ENCODE measurements around the gene GPHN.
"Not testable (repeated sequence)": the region's sequence is repeated elsewhere in the genome, so short reads cannot be mapped to it uniquely, and the experiment has no call there.

GPHN gene

GRCh38 chr14:66502836-66503235 lies 5.1 kb upstream of the GPHN start:
- not testable (repeated sequence) for DNase-seq (ENCODE audit: low read depth)

GRCh38 chr14:66503532-66503931 lies 4.4 kb upstream of the GPHN start:
- no peak for DNase-seq (ENCODE audit: low read depth)

DNA sequence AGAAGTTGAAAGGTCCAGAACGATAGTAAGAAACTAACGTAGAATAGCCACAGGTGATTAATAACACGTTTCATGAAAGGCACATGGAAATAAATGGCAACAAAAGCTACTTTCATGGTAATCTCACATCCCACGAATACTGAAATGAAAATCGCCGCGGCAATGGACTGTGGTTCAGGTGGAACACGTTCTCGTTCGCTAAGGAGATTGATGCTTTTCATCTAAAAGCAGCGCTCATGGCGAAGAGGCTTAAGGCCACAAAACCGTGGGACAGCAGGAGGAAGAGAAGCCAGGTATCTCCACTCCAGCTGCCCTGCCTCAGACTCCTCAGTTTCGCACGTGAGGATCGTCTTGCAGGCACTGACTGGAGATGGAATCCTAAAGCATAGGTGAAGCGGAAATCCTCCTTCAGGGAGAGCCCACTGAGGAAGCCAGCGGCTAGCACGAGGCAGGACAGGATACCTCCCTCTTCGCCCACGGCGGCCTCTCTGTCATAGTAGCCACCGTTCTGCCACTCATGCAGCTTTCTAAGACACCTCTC lies 696 bp upstream of the GPHN start:
- no peak for DNase-seq (ENCODE audit: low read depth)

DNA sequence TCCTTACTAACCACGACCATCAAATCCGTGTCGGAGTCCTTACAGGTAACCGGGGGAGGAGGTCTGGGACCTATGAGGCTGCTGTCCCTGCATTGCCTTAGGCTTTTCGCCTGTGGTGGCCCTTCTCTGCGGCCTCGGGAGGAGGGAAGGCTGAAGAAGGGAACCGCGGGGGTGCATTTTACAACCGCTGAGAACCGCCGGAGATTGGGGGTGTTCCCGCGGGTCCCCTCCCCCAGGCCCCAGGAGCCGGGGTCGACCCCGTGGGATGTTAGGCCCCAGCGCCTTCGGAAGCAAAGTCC lies 549 bp downstream of the GPHN start:
- no peak for DNase-seq (ENCODE audit: low read depth)

DNA sequence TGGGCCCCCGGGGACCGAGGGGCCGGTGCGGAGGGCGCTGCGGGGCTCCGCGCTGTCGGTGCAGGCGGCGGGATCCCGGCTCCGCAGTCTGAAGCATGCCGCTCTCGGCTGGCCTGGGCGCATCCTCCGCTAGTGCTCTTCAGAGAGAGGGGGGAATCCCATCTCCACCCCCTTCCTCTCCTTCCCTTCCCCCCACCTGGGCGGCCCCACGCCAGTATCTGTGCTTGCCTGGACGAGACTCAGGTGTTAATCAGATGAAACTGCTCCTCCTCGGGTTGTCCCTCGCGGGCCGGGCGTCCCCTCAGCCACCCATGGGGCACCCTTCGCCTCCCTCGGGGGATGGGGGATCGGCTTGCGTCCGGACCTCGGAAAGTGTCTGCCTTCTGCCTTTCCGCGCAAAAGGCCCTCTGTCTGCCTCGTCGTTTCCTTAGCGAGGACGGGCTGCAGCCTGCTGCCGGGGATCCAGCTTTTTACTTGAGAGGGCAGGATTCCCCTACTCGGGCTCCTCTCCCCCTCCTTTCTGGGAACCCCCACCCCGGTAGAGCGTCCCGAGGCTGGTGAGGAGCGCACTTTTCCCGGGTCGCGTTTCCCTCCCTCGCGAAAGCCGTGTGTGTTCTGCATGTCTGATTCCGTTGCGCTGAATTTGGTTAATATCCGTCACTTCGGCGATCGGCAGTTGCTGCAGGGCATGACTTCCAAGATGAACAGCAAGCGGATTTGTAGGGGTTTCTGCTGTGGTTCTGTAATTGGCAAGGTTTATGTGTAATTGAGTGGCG lies 1.1 kb downstream of the GPHN start:
- peak; percentile 39 for DNase-seq (ENCODE audit: low read depth)

GRCh38 chr14:66509874-66510273 lies 1.9 kb downstream of the GPHN start:
- peak; percentile 19 for DNase-seq (ENCODE audit: low read depth)

- no peak for DNase-seq (ENCODE audit: low read depth)
Observed at GRCh38 chr14:66511849-66512248, 3.9 kb downstream of the GPHN start.

GRCh38 chr14:66514213-66514612 lies 6.3 kb downstream of the GPHN start:
- DNase-seq (ENCODE audit: low read depth): no peak

- DNase-seq (ENCODE audit: low read depth): no peak
Observed at GRCh38 chr14:66530526-66530925, 22.6 kb downstream of the GPHN start.

DNA sequence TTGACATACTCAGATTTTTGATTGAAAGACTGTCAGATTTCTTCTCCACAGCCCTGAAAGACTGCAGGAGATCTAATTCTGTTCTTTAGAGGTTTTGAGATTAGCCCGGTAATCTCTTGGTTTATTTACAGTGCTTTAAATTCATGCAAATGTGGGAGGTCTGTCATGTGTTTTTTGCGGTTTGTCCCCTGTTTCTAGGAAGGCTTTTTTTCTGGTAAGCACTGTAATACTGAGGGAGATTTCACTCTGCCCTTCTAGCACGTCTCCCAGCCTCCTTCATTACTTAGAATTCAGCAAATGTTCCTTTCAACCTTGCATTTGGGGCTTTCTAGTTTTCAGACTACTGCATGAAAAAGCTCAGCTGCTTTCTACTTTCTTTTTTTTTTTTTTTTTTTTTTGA lies 31.1 kb downstream of the GPHN start:
- no peak for DNase-seq (ENCODE audit: low read depth)

GRCh38 chr14:66540038-66540437 lies 32.1 kb downstream of the GPHN start:
- no peak for DNase-seq (ENCODE audit: low read depth)

DNA sequence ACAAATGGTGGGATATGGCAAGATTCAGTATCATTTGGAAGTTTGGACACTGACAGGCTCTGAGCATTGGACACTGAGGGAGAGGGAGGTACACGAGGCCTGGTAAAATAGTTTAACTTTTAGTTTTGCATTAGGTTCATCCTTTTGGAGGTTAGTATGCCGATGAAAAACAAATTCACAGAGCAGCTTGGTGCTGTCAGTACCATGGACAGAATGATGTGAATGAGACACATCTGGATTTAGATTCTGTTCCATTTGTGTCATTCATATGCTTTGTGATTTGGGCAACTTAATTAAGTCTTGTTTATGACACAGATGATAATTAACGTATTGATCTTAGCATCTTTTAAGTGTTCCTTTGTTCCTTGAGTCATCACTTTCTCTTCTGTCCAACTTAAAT lies 33.7 kb downstream of the GPHN start:
- DNase-seq (ENCODE audit: low read depth): no peak

GRCh38 chr14:66543996-66544395 lies 36.0 kb downstream of the GPHN start:
- no peak for DNase-seq (ENCODE audit: low read depth)

- DNase-seq (ENCODE audit: low read depth): not testable (repeated sequence)
Observed at GRCh38 chr14:66545191-66545590, 37.2 kb downstream of the GPHN start.

DNA sequence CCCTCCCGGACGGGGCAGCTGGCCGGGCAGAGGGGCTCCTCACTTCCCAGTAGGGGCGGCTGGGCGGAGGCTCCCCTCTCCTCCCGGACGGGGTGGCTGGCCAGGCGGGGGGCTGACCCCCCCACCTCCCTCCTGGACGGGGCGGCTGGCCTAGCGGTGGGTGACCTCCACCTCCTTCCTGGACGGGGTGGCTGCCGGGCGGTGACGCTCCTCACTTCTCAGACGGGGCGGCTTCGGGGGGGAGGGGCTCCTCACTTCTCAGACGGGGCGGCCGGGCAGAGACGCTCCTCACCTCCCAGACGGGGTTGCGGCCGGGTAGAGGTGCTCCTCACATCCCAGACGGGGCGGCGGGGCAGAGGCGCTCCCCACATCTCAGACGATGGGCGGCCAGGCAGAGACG lies 37.8 kb downstream of the GPHN start:
- DNase-seq (ENCODE audit: low read depth): not testable (repeated sequence)

DNA sequence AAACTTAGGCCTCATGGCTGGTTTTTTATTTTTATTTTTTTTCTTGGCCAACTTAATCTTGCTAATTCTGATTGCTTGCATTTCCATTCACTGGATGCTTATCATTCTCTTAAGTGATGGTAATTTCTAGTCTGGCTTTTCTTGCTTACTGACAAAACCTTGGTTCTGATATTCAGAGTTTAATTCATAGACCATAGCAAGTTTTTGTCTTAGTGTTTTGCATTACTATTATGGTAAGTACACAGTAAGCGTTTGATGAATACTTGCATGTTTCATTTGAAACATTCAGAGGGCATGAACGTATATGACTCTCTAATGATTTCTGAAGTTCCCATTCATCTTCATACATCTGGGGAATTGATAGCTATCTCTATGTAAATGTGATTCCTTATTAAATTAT lies 55.8 kb downstream of the GPHN start:
- no peak for DNase-seq (ENCODE audit: low read depth)

GRCh38 chr14:66568220-66568619 lies 60.3 kb downstream of the GPHN start:
- DNase-seq (ENCODE audit: low read depth): no peak

GRCh38 chr14:66572826-66573225 lies 64.9 kb downstream of the GPHN start:
- no peak for DNase-seq (ENCODE audit: low read depth)

DNA sequence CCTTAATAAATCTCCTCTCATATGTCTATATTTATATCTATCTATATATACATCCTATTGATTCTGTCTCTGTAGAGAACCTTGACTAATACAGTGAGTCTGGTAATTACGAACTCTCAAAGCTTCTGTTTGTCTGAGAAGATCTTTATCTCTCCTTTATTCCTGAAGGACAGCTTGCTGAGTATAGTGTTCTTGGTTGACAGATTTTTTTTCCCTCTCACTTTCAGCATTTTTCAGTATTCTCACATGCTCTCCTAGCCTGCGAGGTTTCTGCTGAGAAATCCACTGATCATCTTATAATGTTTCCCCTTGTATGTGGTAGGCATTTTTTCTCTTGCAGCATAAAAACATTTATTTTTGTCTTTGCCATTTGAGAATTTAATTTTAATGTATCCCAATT lies 67.1 kb downstream of the GPHN start:
- DNase-seq (ENCODE audit: low read depth): no peak

DNA sequence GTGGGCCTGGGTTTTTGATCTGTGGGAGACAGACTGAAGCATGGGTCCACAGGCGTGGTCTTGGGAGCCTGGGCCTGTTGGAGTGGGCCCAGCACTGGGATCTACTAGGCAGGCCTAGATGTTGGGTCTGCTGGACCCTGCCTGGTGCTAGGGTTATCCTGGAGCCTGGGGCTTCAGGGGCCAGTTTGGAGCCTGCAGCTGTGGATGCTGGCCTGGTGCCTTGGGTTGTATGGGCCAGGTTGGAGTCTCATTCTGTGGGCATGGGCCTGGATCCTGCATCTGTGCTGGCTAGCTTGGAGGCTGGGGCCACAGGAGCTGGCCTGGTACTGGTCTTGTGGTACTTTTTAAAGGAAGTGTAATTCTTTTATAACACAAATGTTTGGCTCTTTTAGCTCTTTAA lies 68.0 kb downstream of the GPHN start:
- no peak for DNase-seq (ENCODE audit: low read depth)

DNA sequence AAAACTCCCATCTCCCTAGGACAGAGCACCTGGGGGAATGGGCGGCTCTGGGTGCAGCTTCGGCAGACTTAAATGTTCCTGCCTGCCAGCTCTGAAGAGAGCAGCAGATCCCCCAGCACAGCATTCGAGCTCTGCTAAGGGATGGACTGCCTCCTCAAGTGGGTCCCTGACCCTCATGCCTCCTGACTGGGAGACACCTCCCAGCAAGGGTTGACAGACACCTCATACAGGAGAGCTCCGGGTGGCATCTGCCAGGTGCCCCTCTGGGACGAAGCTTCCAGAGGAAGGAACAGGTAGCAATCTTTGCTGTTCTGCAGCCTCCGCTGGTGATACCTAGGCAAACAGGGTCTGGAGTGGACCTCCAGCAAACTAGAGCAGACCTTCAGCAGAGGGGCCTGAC lies 79.8 kb downstream of the GPHN start:
- DNase-seq (ENCODE audit: low read depth): not testable (repeated sequence)

- no peak for DNase-seq (ENCODE audit: low read depth)
Observed at GRCh38 chr14:66595394-66595793, 87.4 kb downstream of the GPHN start.

DNA sequence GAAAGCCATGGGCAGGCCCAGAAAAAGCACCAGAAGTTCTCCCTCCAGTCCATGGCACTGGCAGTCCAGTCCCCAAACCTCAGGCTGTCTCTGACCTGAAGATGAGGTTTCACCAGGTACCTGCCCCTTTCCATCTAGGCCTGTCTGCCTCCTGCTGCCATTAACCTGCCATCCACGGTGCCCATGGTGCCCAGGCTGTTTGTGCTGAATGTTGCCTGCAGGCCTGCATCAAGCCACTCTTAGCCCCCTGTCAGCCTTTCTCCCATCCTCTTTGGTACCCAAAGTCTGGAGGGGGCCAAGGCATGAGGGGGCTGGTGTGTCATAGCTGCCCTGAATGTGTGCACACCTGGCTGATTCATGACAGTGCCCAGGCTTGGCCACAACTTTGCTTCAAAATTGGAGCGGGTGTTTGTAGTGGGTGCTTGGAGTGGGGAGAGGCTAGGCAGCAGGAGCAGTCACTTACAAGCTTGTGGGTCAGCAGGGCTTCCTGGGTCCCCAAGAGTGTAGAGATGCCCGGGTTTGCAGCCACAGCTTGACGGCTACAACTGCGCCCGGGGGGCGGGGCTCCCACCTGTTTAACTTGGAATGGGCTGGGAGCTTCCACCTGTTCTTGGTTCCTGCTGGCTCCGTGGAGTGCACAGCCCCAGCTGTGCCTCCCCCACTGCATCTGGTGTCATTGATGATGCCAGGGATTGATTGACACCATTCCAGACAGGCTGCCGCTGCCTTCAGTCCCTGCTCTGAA lies 88.5 kb downstream of the GPHN start:
- no peak for DNase-seq (ENCODE audit: low read depth)

- DNase-seq (ENCODE audit: low read depth): peak; percentile 34
Observed at GRCh38 chr14:66600416-66600815, 92.5 kb downstream of the GPHN start.

Data from EH (cell line).